Bone marrow (tissue), 2 donors: Measurements from ENCODE around the gene ERCC2.
"Not testable (repeated sequence)": the region's sequence is repeated elsewhere in the genome, so short reads cannot be mapped to it uniquely, and the experiment has no call there.

Experiments used
- DNase-seq, 2 donors: peaks; one replicate each; lab custom pipeline; 2025; lab: John Stamatoyannopoulos, UW

The ERCC2 gene

GRCh38 chr19:45354241-45354842 lies 16.0 kb downstream of the ERCC2 start:
- no peak for DNase-seq

- DNase-seq = no peak
Measured at GRCh38 chr19:45352914-45353796, 17.2 kb downstream of the ERCC2 start.

- DNase-seq = no peak
Measured at GRCh38 chr19:45352471-45352870, 17.9 kb downstream of the ERCC2 start.

GRCh38 chr19:45352062-45352461 lies 18.3 kb downstream of the ERCC2 start:
- no peak for DNase-seq

- no peak for DNase-seq
Measured at GRCh38 chr19:45351401-45351952, 18.9 kb downstream of the ERCC2 start.

GRCh38 chr19:45350477-45351058 lies 19.8 kb downstream of the ERCC2 start:
- no peak for DNase-seq

- no peak for DNase-seq
Measured at GRCh38 chr19:45349430-45349941, 20.9 kb downstream of the ERCC2 start.

- no peak for DNase-seq
Measured at GRCh38 chr19:45349126-45349415, 21.3 kb downstream of the ERCC2 start.

- DNase-seq = no peak
Measured at GRCh38 chr19:45348367-45349125, 21.8 kb downstream of the ERCC2 start.

- DNase-seq = no peak
Measured at GRCh38 chr19:45347570-45348366, 22.6 kb downstream of the ERCC2 start.

- no peak for DNase-seq
Measured at GRCh38 chr19:45346449-45346848, 23.9 kb downstream of the ERCC2 start.

GRCh38 chr19:45345506-45345860 lies 24.9 kb downstream of the ERCC2 start:
- no peak for DNase-seq

- DNase-seq = no peak
Measured at GRCh38 chr19:45344621-45345505, 25.5 kb downstream of the ERCC2 start.

GRCh38 chr19:45342911-45343310 lies 27.5 kb downstream of the ERCC2 start:
- DNase-seq = no peak

- DNase-seq = no peak
Measured at GRCh38 chr19:45340899-45341453, 29.4 kb downstream of the ERCC2 start.

- DNase-seq = no peak
Measured at GRCh38 chr19:45340232-45340898, 30.0 kb downstream of the ERCC2 start, which contains the start of gene KLC3. Gene KLC3 (plus strand): TSS chr19:45340750. CDS start chr19:45345542, 4,792 bp downstream.

GRCh38 chr19:45339629-45340028 lies 30.7 kb downstream of the ERCC2 start:
- no peak for DNase-seq

GRCh38 chr19:45336696-45337251 lies 33.6 kb downstream of the ERCC2 start:
- DNase-seq = no peak

GRCh38 chr19:45334881-45335280 lies 35.5 kb downstream of the ERCC2 start:
- not testable (repeated sequence) for DNase-seq
